AG04450 (cell line): Measurements from ENCODE around the gene NOX3. TPM values are rescaled to one million over a fixed set of nuclear protein-coding genes. Genes with fewer than 3 reads are reported as not detected.

ENCODE experiments used
- CTCF ChIA-PET: fragments of 300-600, 350-600 bp; formaldehyde crosslinking; extraction: SDS; loops from one replicate; lab custom pipeline; 2022; ENCODE audit warnings: antibody characterized with exemption, inconsistent platforms; lab: Charles Lee
- POLR2A ChIA-PET: fragments of 350-600 bp; formaldehyde crosslinking; extraction: SDS; loops from one replicate; lab custom pipeline; 2021; ENCODE audit warnings: antibody characterized with exemption, inconsistent platforms; lab: Yijun Ruan, JAX
- DNase-seq: peaks from one replicate; pipeline ENCODE4 v3.0.0-alpha.2; 2011; ENCODE audit warnings: low read depth, low spot score
- H3K27ac ChIP-seq: one replicate; pipeline ENCODE4 v1.5.1; 2012; ENCODE audit warnings: low read depth, low read length, control low read depth
- H3K27me3 ChIP-seq: one replicate; pipeline ENCODE4 v1.6.0; 2012; ENCODE audit warnings: low read length; ENCODE audit not compliant: control insufficient read depth, insufficient read depth
- H3K4me3 ChIP-seq: 2 replicates; pipeline ENCODE4 v1.5.1; 2011; ENCODE audit warnings: mild to moderate bottlenecking, low read depth, low read length, control low read depth
- H3K9me3 ChIP-seq: 2 replicates; pipeline ENCODE4 v1.5.1; 2012; ENCODE audit warnings: low read length; ENCODE audit not compliant: control insufficient read depth, insufficient read depth
- polyA plus RNA-seq: library from polyadenylated mRNA; depleted of rRNA; stranded (reverse); fragments of >200 nt; gene quantifications from 2 replicates; pipeline ENCODE4 v1.2.3, GENCODE V29; 2011
- TF ChIP-seq, protein P1 (sequence below): IDR thresholded peaks from 2 replicates; pipeline ENCODE4 v1.5.1; 2011; ENCODE audit warnings: low read depth, low read length, control low read depth, inconsistent platforms

The NOX3 gene
- polyA plus RNA-seq, 1 experiment = not detected

DNA sequence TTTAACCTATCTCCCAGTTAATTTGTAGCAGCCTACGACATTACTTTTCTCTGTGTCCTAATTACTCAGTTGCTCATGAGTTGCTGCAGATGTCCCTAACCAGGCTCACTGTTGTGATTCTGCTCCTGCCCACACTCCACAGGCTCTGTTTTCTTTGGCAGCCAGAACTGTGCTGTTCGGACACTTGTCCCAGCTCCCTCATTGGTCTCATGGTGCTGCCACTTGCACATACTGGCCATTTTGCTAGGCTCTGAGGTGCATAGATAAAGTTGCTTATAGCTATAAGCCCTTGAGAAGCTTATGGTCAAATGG is 55.0 kb downstream of the NOX3 start:
- Histone ChIP-seq H3K27me3 (no peaks in the 10 kb centered on the region), H3K4me3 (no peak overlapping the region), H3K27ac (no peak overlapping the region), H3K9me3 (no peaks in the 10 kb centered on the region)
- TF ChIP-seq, protein P1, sequence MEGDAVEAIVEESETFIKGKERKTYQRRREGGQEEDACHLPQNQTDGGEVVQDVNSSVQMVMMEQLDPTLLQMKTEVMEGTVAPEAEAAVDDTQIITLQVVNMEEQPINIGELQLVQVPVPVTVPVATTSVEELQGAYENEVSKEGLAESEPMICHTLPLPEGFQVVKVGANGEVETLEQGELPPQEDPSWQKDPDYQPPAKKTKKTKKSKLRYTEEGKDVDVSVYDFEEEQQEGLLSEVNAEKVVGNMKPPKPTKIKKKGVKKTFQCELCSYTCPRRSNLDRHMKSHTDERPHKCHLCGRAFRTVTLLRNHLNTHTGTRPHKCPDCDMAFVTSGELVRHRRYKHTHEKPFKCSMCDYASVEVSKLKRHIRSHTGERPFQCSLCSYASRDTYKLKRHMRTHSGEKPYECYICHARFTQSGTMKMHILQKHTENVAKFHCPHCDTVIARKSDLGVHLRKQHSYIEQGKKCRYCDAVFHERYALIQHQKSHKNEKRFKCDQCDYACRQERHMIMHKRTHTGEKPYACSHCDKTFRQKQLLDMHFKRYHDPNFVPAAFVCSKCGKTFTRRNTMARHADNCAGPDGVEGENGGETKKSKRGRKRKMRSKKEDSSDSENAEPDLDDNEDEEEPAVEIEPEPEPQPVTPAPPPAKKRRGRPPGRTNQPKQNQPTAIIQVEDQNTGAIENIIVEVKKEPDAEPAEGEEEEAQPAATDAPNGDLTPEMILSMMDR = no peak
- ChIA-PET CTCF (interaction anchor here (0.6 kb wide), 1 partner anchor 95 kb away, joined by 8 read pairs; no protein-coding TSS in a partner anchor), POLR2A (no interaction called here)
- no peak for DNase-seq

GRCh38 chr6:155399745-155400653 is 55.6 kb downstream of the NOX3 start:
- H3K27ac ChIP-seq = no peak overlapping the region
- ChIA-PET CTCF (interaction anchor here (0.6 kb wide), 1 partner anchor 96 kb away, joined by 8 read pairs; no protein-coding TSS in a partner anchor), POLR2A (no interaction called here)

GRCh38 chr6:155399062-155399744 is 56.4 kb downstream of the NOX3 start:
- ChIA-PET CTCF (no interaction called here), POLR2A (no interaction called here)

More at GRCh38 chr6:155399745-155400653, 55.6 kb downstream of the NOX3 start:
- DNase-seq = no peak
- Histone ChIP-seq H3K27me3 (no peaks in the 10 kb centered on the region), H3K9me3 (no peaks in the 10 kb centered on the region), H3K4me3 (no peak overlapping the region)
- TF ChIP-seq, protein P1 = no peak

GRCh38 chr6:155398701-155399061 is 57.0 kb downstream of the NOX3 start:
- H3K27me3 ChIP-seq = no peaks in the 10 kb centered on the region
- POLR2A ChIA-PET = no interaction called here
- no peaks in the 10 kb centered on the region for H3K9me3 ChIP-seq
- TF ChIP-seq, protein P1 = no peak
- H3K27ac ChIP-seq = no peak overlapping the region
- no peak overlapping the region for H3K4me3 ChIP-seq
- CTCF ChIA-PET = no interaction called here
- DNase-seq = no peak

More at GRCh38 chr6:155399062-155399744, 56.4 kb downstream of the NOX3 start:
- no peak overlapping the region for H3K4me3 ChIP-seq
- H3K27me3 ChIP-seq = no peaks in the 10 kb centered on the region
- no peaks in the 10 kb centered on the region for H3K9me3 ChIP-seq
- DNase-seq = no peak
- no peak overlapping the region for H3K27ac ChIP-seq
- TF ChIP-seq, protein P1 = no peak

GRCh38 chr6:155398221-155398620 is 57.4 kb downstream of the NOX3 start:
- Histone ChIP-seq H3K4me3 (no peak overlapping the region), H3K9me3 (no peaks in the 10 kb centered on the region), H3K27ac (no peak overlapping the region), H3K27me3 (no peaks in the 10 kb centered on the region)
- ChIA-PET CTCF (no interaction called here), POLR2A (no interaction called here)
- TF ChIP-seq, protein P1 = no peak
- no peak for DNase-seq
